ENCODE measurements around the gene GPR55. TPM values are rescaled to one million over a fixed set of nuclear protein-coding genes. Genes with fewer than 3 reads are reported as not detected.

Gene GPR55
- total RNA-seq, 4 donors from 2014 or later: 0.61 to 0.88 (median 0.78) TPM

DNA sequence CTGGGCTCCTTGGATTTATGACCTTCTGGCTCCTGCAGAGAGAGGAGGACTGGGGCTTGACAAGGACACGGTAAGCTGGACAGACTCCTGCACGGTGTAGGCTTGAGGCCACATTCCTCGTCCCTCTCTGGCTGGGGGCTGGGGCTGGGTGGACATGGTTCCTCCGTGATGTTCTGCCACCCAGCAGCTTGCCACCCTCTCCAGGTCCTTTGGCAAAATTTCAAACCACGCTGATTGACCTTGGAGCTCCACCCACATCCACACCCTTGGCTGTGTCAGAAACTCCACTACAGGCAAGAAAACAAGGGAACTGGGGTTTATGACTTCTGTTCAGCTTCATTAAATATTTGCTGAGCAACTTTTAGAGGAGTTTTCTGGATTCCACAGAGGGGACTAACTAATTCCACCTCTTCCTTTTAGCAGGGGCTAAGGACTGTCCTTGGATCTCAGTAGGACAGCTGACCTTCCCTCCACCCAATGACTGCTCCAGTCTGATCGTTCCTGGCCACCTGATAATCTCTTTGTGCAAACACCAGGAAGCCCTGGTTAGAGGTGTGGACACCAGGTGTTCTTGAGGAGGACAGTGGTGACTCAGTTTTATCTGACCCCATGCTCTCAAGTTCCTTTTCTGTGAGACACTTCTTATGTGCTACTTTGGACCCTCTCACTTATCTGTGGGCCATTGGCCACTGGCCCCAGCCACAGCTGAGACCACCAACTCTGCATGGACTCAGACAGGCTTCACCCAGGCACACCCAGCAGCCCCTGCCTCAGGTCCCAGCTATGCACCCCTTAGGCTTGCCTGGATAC is 29.3 kb downstream of the GPR55 start:
- Histone ChIP-seq H3K27me3 (peaks cover 0 to 20% (median 0%) of the 10 kb centered on the region in 4 donors), H3K27ac (no peak overlapping the region), H3K36me3 (no peaks in the 10 kb centered on the region), H3K4me3 (no peak overlapping the region), H3K4me1 (peaks cover 0 to 8% (median 0%) of the 10 kb centered on the region in 3 donors), H3K9me3 (no peaks in the 10 kb centered on the region)
- TF ChIP-seq, protein P1, sequence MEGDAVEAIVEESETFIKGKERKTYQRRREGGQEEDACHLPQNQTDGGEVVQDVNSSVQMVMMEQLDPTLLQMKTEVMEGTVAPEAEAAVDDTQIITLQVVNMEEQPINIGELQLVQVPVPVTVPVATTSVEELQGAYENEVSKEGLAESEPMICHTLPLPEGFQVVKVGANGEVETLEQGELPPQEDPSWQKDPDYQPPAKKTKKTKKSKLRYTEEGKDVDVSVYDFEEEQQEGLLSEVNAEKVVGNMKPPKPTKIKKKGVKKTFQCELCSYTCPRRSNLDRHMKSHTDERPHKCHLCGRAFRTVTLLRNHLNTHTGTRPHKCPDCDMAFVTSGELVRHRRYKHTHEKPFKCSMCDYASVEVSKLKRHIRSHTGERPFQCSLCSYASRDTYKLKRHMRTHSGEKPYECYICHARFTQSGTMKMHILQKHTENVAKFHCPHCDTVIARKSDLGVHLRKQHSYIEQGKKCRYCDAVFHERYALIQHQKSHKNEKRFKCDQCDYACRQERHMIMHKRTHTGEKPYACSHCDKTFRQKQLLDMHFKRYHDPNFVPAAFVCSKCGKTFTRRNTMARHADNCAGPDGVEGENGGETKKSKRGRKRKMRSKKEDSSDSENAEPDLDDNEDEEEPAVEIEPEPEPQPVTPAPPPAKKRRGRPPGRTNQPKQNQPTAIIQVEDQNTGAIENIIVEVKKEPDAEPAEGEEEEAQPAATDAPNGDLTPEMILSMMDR (IDR thresholded peaks at IDR 0.05): no peak
- TF ChIP-seq POLR2A (IDR thresholded peaks at IDR 0.05): no peak
- 46 to 57% methylated on average over 4 to 6 of the region's 6 CpGs for WGBS, 2 donors
- no peak for DNase-seq
- intact Hi-C loops (cut with DNase I): no loop called here

DNA sequence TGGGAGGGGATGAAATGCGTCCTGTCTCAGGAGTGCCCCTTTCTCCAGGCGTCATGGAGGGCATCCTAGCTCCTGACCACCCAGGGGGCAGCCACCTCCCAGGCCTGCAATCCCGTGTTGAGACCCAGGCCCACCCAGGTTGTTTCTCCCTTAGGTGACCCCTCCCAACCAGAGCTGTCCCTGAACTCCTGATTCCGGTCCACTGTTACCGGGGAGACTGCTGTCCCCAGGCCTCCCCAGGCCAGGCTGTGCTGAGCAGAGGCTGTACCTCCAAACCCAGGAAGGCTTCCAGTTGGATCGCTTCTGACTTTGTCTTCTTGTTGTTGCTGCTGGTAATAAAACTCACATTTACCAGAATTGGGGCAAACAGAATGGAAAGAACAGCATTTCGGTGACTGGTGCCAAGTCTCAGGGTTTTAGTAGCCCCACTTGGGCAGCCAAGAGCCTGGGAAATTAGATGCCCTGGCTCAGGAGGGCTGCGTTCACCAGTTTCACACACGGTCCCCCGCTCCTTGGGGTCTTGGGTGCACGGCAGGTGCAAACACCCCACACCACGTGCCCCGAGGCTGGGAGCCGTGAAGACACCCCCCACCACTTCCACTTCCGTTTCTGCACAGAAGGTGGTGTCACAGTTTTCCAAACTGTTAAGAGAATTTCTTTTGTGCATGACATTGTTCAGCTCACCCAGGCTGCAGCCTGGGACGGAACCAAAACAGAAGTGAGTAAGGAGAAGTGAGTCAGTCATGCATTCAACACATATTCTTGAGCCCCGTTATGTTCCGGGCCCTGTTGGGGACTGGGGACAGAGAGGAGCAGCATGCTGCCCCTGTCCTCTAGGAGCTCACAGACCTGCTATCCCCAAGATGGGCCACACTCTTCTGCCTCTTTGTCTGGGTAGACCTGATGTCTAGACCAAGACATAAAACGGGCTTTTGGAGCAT is 30.9 kb downstream of the GPR55 start:
- H3K27me3 ChIP-seq: peaks cover 0 to 16% (median 0%) of the 10 kb centered on the region in 4 donors
- no peak overlapping the region for H3K27ac ChIP-seq
- 39 to 75% methylated on average over 9 to 10 of the region's 19 CpGs for WGBS, 2 donors
- H3K9me3 ChIP-seq: no peaks in the 10 kb centered on the region
- no peak for TF ChIP-seq POLR2A (IDR thresholded peaks at IDR 0.05)
- TF ChIP-seq, protein P1 (IDR thresholded peaks at IDR 0.05): no peak
- DNase-seq: no peak
- H3K4me1 ChIP-seq: peaks cover 0 to 8% (median 0%) of the 10 kb centered on the region in 3 donors
- intact Hi-C loops (cut with DNase I): no loop called here
- no peak overlapping the region for H3K4me3 ChIP-seq
- no peaks in the 10 kb centered on the region for H3K36me3 ChIP-seq

DNA sequence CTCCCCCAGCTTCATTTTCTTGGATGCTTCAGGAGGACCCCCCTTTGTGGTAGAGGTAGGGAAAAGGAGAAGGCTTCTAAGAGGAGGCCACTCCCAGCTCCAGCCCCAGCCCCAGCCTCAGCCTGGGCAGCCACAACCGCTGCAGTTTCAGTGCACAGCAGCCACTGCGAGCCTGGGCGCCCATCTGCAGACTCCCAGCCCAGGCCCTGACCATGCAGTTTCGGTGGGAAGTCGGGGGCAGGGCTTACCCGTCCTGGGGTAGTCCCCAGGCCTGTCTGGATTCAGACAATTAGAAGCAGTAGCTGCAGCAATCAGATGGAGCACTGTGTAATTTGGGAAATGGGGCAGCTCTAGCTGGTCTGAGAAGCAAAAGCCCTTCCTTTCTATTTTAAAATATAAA is 31.7 kb downstream of the GPR55 start:
- no peak for TF ChIP-seq POLR2A (IDR thresholded peaks at IDR 0.05)
- TF ChIP-seq, protein P1 (IDR thresholded peaks at IDR 0.05): no peak
- H3K4me3 ChIP-seq: no peak overlapping the region
- DNase-seq: no peak
- 36% methylated on average over 3 of the region's 6 CpGs; no CpG with 5 or more reads in 1 of the 2 donors for WGBS, 2 donors
- no peak overlapping the region for H3K27ac ChIP-seq
- peaks cover 0 to 16% (median 0%) of the 10 kb centered on the region in 4 donors for H3K27me3 ChIP-seq
- no peaks in the 10 kb centered on the region for H3K9me3 ChIP-seq
- intact Hi-C loops (cut with DNase I): no loop called here
- H3K4me1 ChIP-seq: peaks cover 0 to 8% (median 0%) of the 10 kb centered on the region in 3 donors
- H3K36me3 ChIP-seq: no peaks in the 10 kb centered on the region

DNA sequence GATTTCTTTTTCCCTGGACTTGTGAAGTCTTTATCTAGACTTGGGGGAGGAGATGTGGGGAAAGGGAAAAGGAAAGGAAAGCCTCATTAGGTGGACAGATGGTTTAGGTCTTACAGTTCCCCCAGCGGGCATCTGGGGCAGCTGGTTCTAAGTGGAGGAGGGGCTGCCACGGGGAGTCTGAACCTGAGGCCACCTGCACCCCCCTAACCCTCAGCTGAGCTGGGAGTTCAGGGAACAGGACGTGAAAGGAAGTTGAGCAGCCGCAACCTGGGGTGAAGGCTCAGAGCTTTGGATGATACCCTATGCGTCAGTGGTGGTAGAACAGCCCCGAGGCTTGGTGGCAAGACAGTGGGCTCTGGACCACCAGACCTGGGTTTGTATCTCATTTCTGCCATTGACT is 33.5 kb downstream of the GPR55 start:
- Histone ChIP-seq H3K9me3 (no peaks in the 10 kb centered on the region), H3K4me1 (peaks cover 0 to 8% (median 0%) of the 10 kb centered on the region in 3 donors), H3K27me3 (peaks cover 0 to 16% (median 0%) of the 10 kb centered on the region in 4 donors), H3K4me3 (no peak overlapping the region), H3K36me3 (no peaks in the 10 kb centered on the region), H3K27ac (no peak overlapping the region)
- DNase-seq: no peak
- WGBS, 2 donors: 42 to 61% methylated on average over 5 to 6 of the region's 6 CpGs
- no peak for TF ChIP-seq POLR2A (IDR thresholded peaks at IDR 0.05)
- TF ChIP-seq, protein P1 (IDR thresholded peaks at IDR 0.05): no peak
- intact Hi-C loops (cut with DNase I): no loop called here
